Heart right ventricle (tissue), 16 donors: Measurements from ENCODE around the gene RHOU. TPM values are rescaled to one million over a fixed set of nuclear protein-coding genes. Genes with fewer than 3 reads are reported as not detected.

Experiments used
- ATAC-seq, 8 donors: fragments of 200-7000 bp; cut with Tn5 transposase; one replicate each; pipeline ENCODE4 v1.9.1; 2020; ENCODE audit warnings: mild to moderate bottlenecking in 8 of 8, moderate library complexity in 8 of 8, moderate number of reproducible peaks in 1 of 8
- DNase-seq, 2 donors: peaks; one replicate each; pipeline ENCODE4 v3.0.0-alpha.2; 2020
- H3K27ac ChIP-seq, 10 donors: fragments of 200-600 bp; sonication (generic) in 2 of 10; one replicate each; pipeline versions ENCODE4 v1.5.0 to v1.8.0; 2020 to 2022; ENCODE audit warnings: mild to moderate bottlenecking in 3 of 10
- H3K27me3 ChIP-seq, 7 donors: fragments of 200-600 bp; one replicate each; pipeline ENCODE4 v1.8.0; 2021 to 2022; ENCODE audit warnings: mild to moderate bottlenecking in 2 of 7
- H3K36me3 ChIP-seq, 9 donors: fragments of 200-600 bp; sonication (generic) in 1 of 9; one replicate each; pipeline versions ENCODE4 v1.5.0 to v1.8.0; 2020 to 2022; ENCODE audit warnings: mild to moderate bottlenecking in 2 of 9
- H3K4me1 ChIP-seq, 9 donors: fragments of 200-600 bp; sonication (generic) in 1 of 9; one replicate each; pipeline versions ENCODE4 v1.5.0 to v1.8.0; 2020 to 2022; ENCODE audit warnings: mild to moderate bottlenecking in 4 of 9
- H3K4me3 ChIP-seq, 10 donors: fragments of 200-600 bp; sonication (generic) in 2 of 10; one replicate each; pipeline versions ENCODE4 v1.5.0 to v1.8.0; 2020 to 2022; ENCODE audit warnings: mild to moderate bottlenecking in 7 of 10, moderate library complexity in 2 of 10
- H3K9me3 ChIP-seq, 11 donors: fragments of 200-600 bp in 10 of 11; sonication (generic) in 2 of 11; one replicate each; pipeline versions ENCODE4 v1.5.0 to v1.8.0; 2013 to 2022; ENCODE audit warnings: mild to moderate bottlenecking in 2 of 11, control low read depth in 1 of 11, moderate library complexity in 1 of 11
- WGBS, 2 donors: extraction: QIAGEN DNeasy Blood & Tissue Kit; methylation state at CpG; one replicate each; pipeline ENCODE4 v1.1.7; 2013; ENCODE audit warnings: inconsistent platforms in 1 of 2; 5-methylcytosine and 5-hydroxymethylcytosine counted together
- intact Hi-C, 10 donors: fragments of 100-400 bp; cut with DNase I; formaldehyde crosslinking; loops; one replicate each; pipeline versions ENCODE4 v1.11.1 to v1.14.2; 2022
- polyA plus RNA-seq, 2 donors: library from polyadenylated mRNA; stranded (reverse); fragments of 200-250 nt; gene quantifications; one replicate each; pipeline ENCODE4 v1.2.3, GENCODE V29; 2013
- total RNA-seq, 10 donors: library from RNA; stranded (reverse); fragmentation: NEBNext Ultra II Directional in 3 of 10; extraction: Animal tissue kit (Norgen Biotek cat#: 25700) in 3 of 10; gene quantifications; one replicate each; pipeline versions ENCODE4 v1.2.1 to v1.2.4, GENCODE V29; 2021 to 2023
- TF ChIP-seq, protein P1 (sequence below), 9 donors: fragments of 200-600 bp; sonication (generic) in 2 of 9; IDR thresholded peaks; one replicate each; pipeline versions ENCODE4 v1.5.0 to v1.8.0; 2021 to 2022; ENCODE audit warnings: antibody characterized with exemption in 9 of 9, mild to moderate bottlenecking in 5 of 9, moderate library complexity in 1 of 9
- donor health status: Arrhythmogenic right ventricular cardiomyopathy.
- donor health status: ischemic (EF 13 %, LVEDD 7.1; RV severe dilation, severe dysfunction).
- donor health status: healthy with polysubstance abuse.
- donor health status: DM: no; HTN: yes; CAD: no.
- donor health status: DM: no; HTN: no; CAD: no.
- donor health status: ischemic (EF 25% LVEDD 6.9; RV normal size, moderate dysfunction).
- donor health status: ischemic (EF 25% LVEDD 5.7; RV mildly dilated, moderate dysfunction).
- donor health status: healthy.
- donor health status: DM: yes; HTN: yes; CAD: no.
- donor health status: Ischemic cardiomyopathy.
- donor health status: ischemic (EF 35%, LVEDD 5.7; RV mildly dilated, moderate dysfunction).
- donor health status: nonischemic (EF 11% LVEDD 7.7; RV severe dilation, severe dysfunction).
- donor health status: DM: yes; HTN: yes; CAD: no.
- donor health status: PGD.
- donor health status: ischemic (EF 29% LVEDD 5.4; RV normal size, mild dysfunction).
- donor health status: nonischemic (EF 23%, LVEDD 6.1; RV moderate dilation, normal function).

Gene RHOU
- total and polyA plus RNA-seq, 12 donors: 1.00 to 10.8 (median 3.3) TPM

DNA sequence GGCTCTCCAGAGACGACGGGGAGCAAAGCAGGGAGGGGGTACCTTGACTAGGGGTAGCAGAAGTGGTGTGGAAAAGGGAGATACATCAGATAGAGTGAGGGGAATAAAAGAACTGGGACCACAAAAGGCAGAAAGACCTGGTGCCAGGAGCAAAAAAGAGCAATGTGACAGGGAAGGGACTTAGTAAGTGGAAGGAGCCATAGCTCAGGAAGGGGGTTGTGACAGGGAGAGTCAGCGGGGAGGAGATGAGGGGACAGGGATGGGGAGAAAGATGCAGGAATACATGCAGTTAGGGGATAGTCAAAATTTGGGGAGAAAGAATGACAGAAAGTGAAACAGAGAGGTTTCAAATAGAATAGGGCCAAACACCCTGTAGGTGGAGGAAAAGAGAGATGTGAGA, 20.5 kb downstream of the RHOU start:
- Histone ChIP-seq H3K27me3 (peaks cover 0 to 93% (median 63%) of the 10 kb centered on the region in 7 donors), H3K4me3 (no peak overlapping the region), H3K4me1 (peaks cover 0 to 18% (median 0%) of the 10 kb centered on the region in 9 donors), H3K9me3 (no peaks in the 10 kb centered on the region), H3K27ac (no peak overlapping the region), H3K36me3 (no peaks in the 10 kb centered on the region)
- TF ChIP-seq, protein P1, sequence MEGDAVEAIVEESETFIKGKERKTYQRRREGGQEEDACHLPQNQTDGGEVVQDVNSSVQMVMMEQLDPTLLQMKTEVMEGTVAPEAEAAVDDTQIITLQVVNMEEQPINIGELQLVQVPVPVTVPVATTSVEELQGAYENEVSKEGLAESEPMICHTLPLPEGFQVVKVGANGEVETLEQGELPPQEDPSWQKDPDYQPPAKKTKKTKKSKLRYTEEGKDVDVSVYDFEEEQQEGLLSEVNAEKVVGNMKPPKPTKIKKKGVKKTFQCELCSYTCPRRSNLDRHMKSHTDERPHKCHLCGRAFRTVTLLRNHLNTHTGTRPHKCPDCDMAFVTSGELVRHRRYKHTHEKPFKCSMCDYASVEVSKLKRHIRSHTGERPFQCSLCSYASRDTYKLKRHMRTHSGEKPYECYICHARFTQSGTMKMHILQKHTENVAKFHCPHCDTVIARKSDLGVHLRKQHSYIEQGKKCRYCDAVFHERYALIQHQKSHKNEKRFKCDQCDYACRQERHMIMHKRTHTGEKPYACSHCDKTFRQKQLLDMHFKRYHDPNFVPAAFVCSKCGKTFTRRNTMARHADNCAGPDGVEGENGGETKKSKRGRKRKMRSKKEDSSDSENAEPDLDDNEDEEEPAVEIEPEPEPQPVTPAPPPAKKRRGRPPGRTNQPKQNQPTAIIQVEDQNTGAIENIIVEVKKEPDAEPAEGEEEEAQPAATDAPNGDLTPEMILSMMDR (IDR thresholded peaks at IDR 0.05): no peak
- intact Hi-C loops: no loop called here
- ATAC-seq: no peak
- 64 to 75% methylated on average over 3 of the region's 3 CpGs for whole genome bisulfite sequencing, 2 donors
- no peak for DNase-seq

GRCh38 chr1:228756457-228756856, 21.2 kb downstream of the RHOU start:
- H3K36me3 ChIP-seq: no peaks in the 10 kb centered on the region
- DNase-seq (no peak), ATAC-seq (no peak)
- peaks cover 0 to 18% (median 0%) of the 10 kb centered on the region in 9 donors for H3K4me1 ChIP-seq
- H3K27ac ChIP-seq: no peak overlapping the region
- TF ChIP-seq, protein P1 (IDR thresholded peaks at IDR 0.05): no peak
- intact Hi-C loops: no loop called here
- WGBS, 2 donors: 44 to 50% methylated on average over 5 of the region's 5 CpGs
- no peak overlapping the region for H3K4me3 ChIP-seq
- no peaks in the 10 kb centered on the region for H3K9me3 ChIP-seq
- peaks cover 0 to 91% (median 60%) of the 10 kb centered on the region in 7 donors for H3K27me3 ChIP-seq

DNA sequence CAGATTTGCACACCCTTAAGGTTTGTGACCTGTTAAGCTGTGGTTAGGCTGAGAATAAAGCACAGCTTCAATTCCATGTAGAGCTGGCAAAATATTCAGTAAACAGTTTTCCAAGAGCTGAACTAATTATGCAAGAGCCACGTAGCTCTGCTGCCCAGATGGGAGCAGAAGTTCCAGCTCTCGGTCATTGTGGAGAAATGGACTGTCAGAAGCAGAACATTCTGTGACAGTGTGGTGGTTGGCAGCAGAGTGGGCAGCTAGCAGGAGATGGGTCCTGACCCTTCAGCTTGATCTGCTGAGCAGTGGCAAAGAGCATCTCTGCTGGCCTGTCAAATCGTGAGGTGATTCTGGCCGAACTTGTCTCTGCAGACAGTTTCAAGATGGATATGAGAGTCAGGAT, 23.2 kb downstream of the RHOU start:
- H3K4me3 ChIP-seq: no peak overlapping the region
- DNase-seq (no peak), ATAC-seq (no peak)
- peaks cover 0 to 15% (median 0%) of the 10 kb centered on the region in 9 donors for H3K4me1 ChIP-seq
- no peak overlapping the region for H3K27ac ChIP-seq
- TF ChIP-seq, protein P1 (IDR thresholded peaks at IDR 0.05): no peak
- no peaks in the 10 kb centered on the region for H3K36me3 ChIP-seq
- H3K9me3 ChIP-seq: no peaks in the 10 kb centered on the region
- intact Hi-C loops: no loop called here
- 80 to 81% methylated on average over 4 of the region's 4 CpGs for WGBS, 2 donors
- peaks cover 0 to 80% (median 55%) of the 10 kb centered on the region in 7 donors for H3K27me3 ChIP-seq

DNA sequence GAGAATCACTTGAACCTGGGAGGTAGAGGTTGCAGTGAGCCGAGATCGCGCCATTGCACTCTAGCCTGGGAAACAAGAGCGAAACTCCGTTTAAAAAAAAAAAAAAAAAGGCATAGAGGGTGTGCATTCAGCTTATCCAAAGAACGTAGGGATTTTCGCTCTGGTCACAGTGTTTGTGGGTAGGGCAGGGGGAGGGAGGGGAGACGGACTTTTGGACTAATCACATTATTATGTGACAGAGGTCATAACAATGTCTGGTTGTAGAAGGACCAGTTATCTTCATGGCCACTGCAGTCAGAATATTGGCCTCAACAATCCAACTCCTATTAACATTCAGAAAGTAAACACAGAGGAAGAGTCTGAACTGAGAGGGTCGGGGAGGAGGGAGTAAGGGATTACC, 25.7 kb downstream of the RHOU start:
- Histone ChIP-seq H3K27me3 (peaks cover 0 to 66% (median 33%) of the 10 kb centered on the region in 7 donors), H3K4me3 (no peak overlapping the region), H3K9me3 (no peaks in the 10 kb centered on the region), H3K27ac (no peak overlapping the region), H3K36me3 (no peaks in the 10 kb centered on the region), H3K4me1 (peaks cover 0 to 5% (median 0%) of the 10 kb centered on the region in 9 donors)
- ATAC-seq (no peak), DNase-seq (no peak)
- TF ChIP-seq, protein P1 (IDR thresholded peaks at IDR 0.05): no peak
- WGBS, 2 donors: 81 to 92% methylated on average over 7 to 9 of the region's 9 CpGs
- intact Hi-C loops: no loop called here
